ENCODE results near the gene TAF5. TPM values are rescaled to one million over a fixed set of nuclear protein-coding genes. Genes with fewer than 3 reads are reported as not detected.
A peak's percentile ranks its signal among the peaks of the same experiment; 100 is the strongest.

TAF5 gene
- total and polyA plus RNA-seq, 2 experiments from 2014 or later: 1.7 to 4.0 TPM

DNA sequence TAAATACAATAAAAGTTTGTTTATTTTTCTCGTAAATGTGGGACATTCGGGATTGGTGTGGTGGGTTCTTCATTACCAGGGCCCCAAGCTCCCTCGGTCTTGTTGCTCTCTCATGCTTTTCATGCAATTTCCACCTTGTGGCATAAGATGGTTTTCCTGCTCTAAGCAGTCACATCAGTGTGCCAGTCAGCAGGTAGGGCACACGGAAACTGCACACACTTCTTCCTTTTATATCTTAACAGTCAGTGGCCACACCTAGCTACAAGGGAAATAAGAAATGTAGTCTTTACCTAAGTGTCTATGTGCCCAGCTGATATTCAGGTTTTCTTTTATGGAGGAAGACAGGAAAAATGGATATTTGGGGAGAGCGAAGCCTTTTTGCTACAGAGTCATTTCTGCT lies 6.5 kb downstream of the TAF5 start:
- H2AFZ ChIP-seq: no peak overlapping the region
- peaks cover 32% of the 10 kb centered on the region for H3K79me2 ChIP-seq (ENCODE audit: insufficient read depth)
- peaks cover 3% of the 10 kb centered on the region; the same call in 1 of the 2 replicates for H3K4me1 ChIP-seq (ENCODE audit: insufficient read depth)
- in situ Hi-C loops (cut with MboI): no loop called here
- no peak overlapping the region for H3K4me3 ChIP-seq
- H4K20me1 ChIP-seq (ENCODE audit: insufficient read depth): 0 out of 2 replicates have a peak, but pooled peaks cover 4% of the 10 kb centered on the region
- 96 to 97% methylated on average over 5 of the region's 5 CpGs for WGBS, 2 experiments (ENCODE audit: low coverage in 1 of 2, low lambda C conversion rate in 2 of 2, missing lambda C conversion rate in 2 of 2)
- TF ChIP-seq EZH2phosphoT487 (IDR thresholded peaks at IDR 0.05; ENCODE audit: insufficient read depth, low read depth): no peak
- H3K4me2 ChIP-seq (ENCODE audit: unreplicated experiment): no peak overlapping the region
- peaks cover 6% of the 10 kb centered on the region; the same call in 1 of the 2 replicates for H3F3A ChIP-seq (ENCODE audit: insufficient read depth)
- H3K27ac ChIP-seq: no peak overlapping the region
- DNase-seq: no peak
- peaks cover 10% of the 10 kb centered on the region; the same call in 1 of the 2 replicates for H3K36me3 ChIP-seq (ENCODE audit: low read depth)
- H3K9me2 ChIP-seq (ENCODE audit: insufficient read depth): no peaks in the 10 kb centered on the region
- H3K9me3 ChIP-seq (ENCODE audit: low read depth): no peaks in the 10 kb centered on the region
- H3K27me3 ChIP-seq (replicated peaks; ENCODE audit: insufficient read depth): no peaks in the 10 kb centered on the region
- no peak overlapping the region for H3K9ac ChIP-seq

DNA sequence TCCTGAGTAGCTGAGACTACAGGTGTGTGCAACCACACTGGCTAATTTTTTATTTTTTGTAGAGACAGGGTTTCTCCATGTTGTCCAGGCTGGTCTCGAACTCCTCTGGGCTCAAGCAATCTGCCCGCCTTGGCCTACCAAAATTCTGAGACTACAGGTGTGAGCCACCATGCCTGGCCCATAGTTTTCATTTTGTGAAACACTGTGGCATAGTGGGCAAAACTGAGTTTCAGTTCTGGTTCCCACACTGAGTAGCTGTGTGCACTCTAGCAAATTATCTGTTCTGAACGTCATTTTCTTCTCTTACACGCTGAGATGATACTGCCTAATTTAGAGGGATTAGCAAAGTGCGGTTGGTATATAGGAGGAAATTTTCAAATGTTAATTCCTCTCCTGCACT lies 15.0 kb downstream of the TAF5 start:
- in situ Hi-C loops (cut with MboI): no loop called here
- no peak overlapping the region for H3K27ac ChIP-seq

DNA sequence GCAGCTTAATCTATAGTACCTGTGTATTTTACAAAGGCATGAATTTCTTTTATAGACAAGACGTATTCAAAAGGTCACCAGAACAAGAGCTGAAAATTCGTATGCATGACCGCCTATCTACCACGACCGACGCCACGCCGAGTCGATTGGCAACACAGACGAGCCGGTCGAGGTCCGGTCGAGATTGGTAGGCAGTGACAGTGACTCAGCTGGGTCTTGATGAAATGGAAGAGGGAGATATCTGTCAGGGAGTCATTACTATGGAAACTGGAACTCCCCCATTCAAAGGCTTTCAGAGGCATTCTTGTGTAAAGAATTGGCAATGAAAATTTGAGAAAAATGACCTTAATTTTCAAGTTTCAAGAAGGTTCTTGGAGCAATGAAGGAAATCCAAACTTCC lies 26.4 kb downstream of the TAF5 start:
- Histone ChIP-seq H3F3A (ENCODE audit: insufficient read depth) (0 out of 2 replicates have a peak, but pooled peaks cover 7% of the 10 kb centered on the region), H3K9ac (no peak overlapping the region), H2AFZ (no peak overlapping the region), H3K79me2 (ENCODE audit: insufficient read depth) (peaks cover 91% of the 10 kb centered on the region), H3K27ac (no peak overlapping the region), H3K27me3 (replicated peaks; ENCODE audit: insufficient read depth) (no peaks in the 10 kb centered on the region), H3K9me2 (ENCODE audit: insufficient read depth) (no peaks in the 10 kb centered on the region), H3K4me1 (ENCODE audit: insufficient read depth) (peaks cover 33% of the 10 kb centered on the region), H3K9me3 (ENCODE audit: low read depth) (no peaks in the 10 kb centered on the region), H3K36me3 (ENCODE audit: low read depth) (peaks cover 33% of the 10 kb centered on the region), H4K20me1 (ENCODE audit: insufficient read depth) (no peaks in the 10 kb centered on the region; the same call in 1 of the 2 replicates), H3K4me3 (no peak overlapping the region), H3K4me2 (ENCODE audit: unreplicated experiment) (peak overlapping the region; percentile 95)
- in situ Hi-C loops (cut with MboI): no loop called here
- WGBS, 2 experiments (ENCODE audit: low coverage in 1 of 2, low lambda C conversion rate in 2 of 2, missing lambda C conversion rate in 2 of 2): 92 to 94% methylated on average over 14 of the region's 14 CpGs
- TF ChIP-seq EZH2phosphoT487 (IDR thresholded peaks at IDR 0.05; ENCODE audit: insufficient read depth, low read depth): no peak
- TF ChIP-seq EZH2 (IDR thresholded peaks at IDR 0.05; ENCODE audit: insufficient read depth, poor library complexity, severe bottlenecking): no peak
- no peak for DNase-seq

More for the DNA sequence above, 15.0 kb downstream of the TAF5 start:
- H3K79me2 ChIP-seq (ENCODE audit: insufficient read depth): no peaks in the 10 kb centered on the region
- TF ChIP-seq EZH2 (IDR thresholded peaks at IDR 0.05; ENCODE audit: insufficient read depth, poor library complexity, severe bottlenecking) (no peak), EZH2phosphoT487 (IDR thresholded peaks at IDR 0.05; ENCODE audit: insufficient read depth, low read depth) (no peak)
- H3K4me2 ChIP-seq (ENCODE audit: unreplicated experiment): no peak overlapping the region
- H2AFZ ChIP-seq: no peak overlapping the region
- no peaks in the 10 kb centered on the region for H3K9me2 ChIP-seq (ENCODE audit: insufficient read depth)
- no peak for DNase-seq
- peaks cover 17% of the 10 kb centered on the region for H3K36me3 ChIP-seq (ENCODE audit: low read depth)
- no peak overlapping the region for H3K9ac ChIP-seq
- no peaks in the 10 kb centered on the region for H3K9me3 ChIP-seq (ENCODE audit: low read depth)
- no peak overlapping the region for H3K4me3 ChIP-seq
- H3K27me3 ChIP-seq (replicated peaks; ENCODE audit: insufficient read depth): no peaks in the 10 kb centered on the region
- no peaks in the 10 kb centered on the region for H3K4me1 ChIP-seq (ENCODE audit: insufficient read depth)
- 91 to 95% methylated on average over 5 of the region's 5 CpGs for WGBS, 2 experiments (ENCODE audit: low coverage in 1 of 2, low lambda C conversion rate in 2 of 2, missing lambda C conversion rate in 2 of 2)
- H4K20me1 ChIP-seq (ENCODE audit: insufficient read depth): 0 out of 2 replicates have a peak, but pooled peaks cover 3% of the 10 kb centered on the region
- peaks cover 24% of the 10 kb centered on the region for H3F3A ChIP-seq (ENCODE audit: insufficient read depth)

DNA sequence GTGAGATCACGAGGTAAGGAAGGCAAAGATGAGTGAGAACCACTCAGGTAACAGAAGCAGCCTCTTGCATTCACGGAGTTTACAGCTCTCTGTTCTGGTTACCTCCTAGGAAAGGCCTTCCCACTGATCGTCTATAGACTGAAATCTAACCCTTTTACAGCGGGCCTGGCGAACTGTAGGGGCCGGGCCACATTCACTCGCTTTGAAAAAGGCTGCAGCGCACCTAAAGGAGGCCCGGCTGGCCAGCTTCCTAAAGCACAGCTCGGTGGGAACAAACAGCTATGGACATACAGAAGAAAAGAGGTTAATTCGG lies 27.9 kb downstream of the TAF5 start:
- peaks cover 33% of the 10 kb centered on the region for H3K4me1 ChIP-seq (ENCODE audit: insufficient read depth)
- H3K4me3 ChIP-seq: peak overlapping the region; percentile 96
- H3K9ac ChIP-seq: peak overlapping the region; percentile 97
- no peaks in the 10 kb centered on the region; the same call in 1 of the 2 replicates for H4K20me1 ChIP-seq (ENCODE audit: insufficient read depth)
- H3K4me2 ChIP-seq (ENCODE audit: unreplicated experiment): peak overlapping the region; percentile 95
- no peak for TF ChIP-seq EZH2phosphoT487 (IDR thresholded peaks at IDR 0.05; ENCODE audit: insufficient read depth, low read depth)
- no peak for TF ChIP-seq EZH2 (IDR thresholded peaks at IDR 0.05; ENCODE audit: insufficient read depth, poor library complexity, severe bottlenecking)
- H2AFZ ChIP-seq: peak overlapping the region; percentile 84
- DNase-seq: peak; percentile 67
- in situ Hi-C loops (cut with MboI): no loop called here
- no peaks in the 10 kb centered on the region for H3K9me3 ChIP-seq (ENCODE audit: low read depth)
- no peaks in the 10 kb centered on the region for H3K27me3 ChIP-seq (replicated peaks; ENCODE audit: insufficient read depth)
- 4 to 5% methylated on average over 11 of the region's 11 CpGs for WGBS, 2 experiments (ENCODE audit: low coverage in 1 of 2, low lambda C conversion rate in 2 of 2, missing lambda C conversion rate in 2 of 2)
- H3K36me3 ChIP-seq (ENCODE audit: low read depth): peaks cover 24% of the 10 kb centered on the region
- H3F3A ChIP-seq (ENCODE audit: insufficient read depth): 0 out of 2 replicates have a peak, but pooled peaks cover 4% of the 10 kb centered on the region
- peak overlapping the region; percentile 80 for H3K27ac ChIP-seq
- no peaks in the 10 kb centered on the region for H3K9me2 ChIP-seq (ENCODE audit: insufficient read depth)
- peaks cover 98% of the 10 kb centered on the region for H3K79me2 ChIP-seq (ENCODE audit: insufficient read depth)

All from GM23248 (cell line).